Lower lobe of right lung (tissue), 2 donors: ENCODE results near the gene IQGAP2. TPM values are rescaled to one million over a fixed set of nuclear protein-coding genes. Genes with fewer than 3 reads are reported as not detected.

Source experiments
- ATAC-seq, 2 donors: fragments of 200-7000 bp; cut with Tn5 transposase; one replicate each; pipeline ENCODE4 v1.9.1; 2020 to 2022; ENCODE audit warnings: mild to moderate bottlenecking in 2 of 2, moderate library complexity in 2 of 2
- DNase-seq: peaks from one replicate; pipeline ENCODE4 v3.0.0-alpha.2; 2020
- H3K27ac ChIP-seq: fragments of 200-600 bp; one replicate; pipeline ENCODE4 v1.8.0; 2022
- H3K27me3 ChIP-seq: fragments of 200-600 bp; one replicate; pipeline ENCODE4 v1.8.0; 2022; ENCODE audit warnings: low read depth
- H3K36me3 ChIP-seq: fragments of 200-600 bp; one replicate; pipeline ENCODE4 v1.8.0; 2022; ENCODE audit warnings: mild to moderate bottlenecking
- H3K4me1 ChIP-seq: fragments of 200-600 bp; one replicate; pipeline ENCODE4 v1.8.0; 2022
- H3K4me3 ChIP-seq: fragments of 200-600 bp; one replicate; pipeline ENCODE4 v1.8.0; 2022; ENCODE audit warnings: mild to moderate bottlenecking
- H3K9me3 ChIP-seq: fragments of 200-600 bp; one replicate; pipeline ENCODE4 v1.8.0; 2022
- intact Hi-C: fragments of 100-400 bp; cut with DNase I; formaldehyde crosslinking; loops from one replicate; pipeline ENCODE4 v1.11.0; 2022
- total RNA-seq: library from RNA; stranded (reverse); fragmentation: NEBNext Ultra II Directional; extraction: Animal tissue kit (Norgen Biotek cat#: 25700); gene quantifications from one replicate; pipeline ENCODE4 v1.2.1, GENCODE V29; 2021
- TF ChIP-seq, protein P1 (sequence below): fragments of 200-600 bp; IDR thresholded peaks from one replicate; pipeline ENCODE4 v1.8.0; 2022; ENCODE audit warnings: antibody characterized with exemption, mild to moderate bottlenecking
- donor health status: DM: no; HTN: yes; CAD: no; lungs with severe emphysema.

Gene IQGAP2
- total RNA-seq, 1 donor from 2014 or later: 42.0 TPM

DNA sequence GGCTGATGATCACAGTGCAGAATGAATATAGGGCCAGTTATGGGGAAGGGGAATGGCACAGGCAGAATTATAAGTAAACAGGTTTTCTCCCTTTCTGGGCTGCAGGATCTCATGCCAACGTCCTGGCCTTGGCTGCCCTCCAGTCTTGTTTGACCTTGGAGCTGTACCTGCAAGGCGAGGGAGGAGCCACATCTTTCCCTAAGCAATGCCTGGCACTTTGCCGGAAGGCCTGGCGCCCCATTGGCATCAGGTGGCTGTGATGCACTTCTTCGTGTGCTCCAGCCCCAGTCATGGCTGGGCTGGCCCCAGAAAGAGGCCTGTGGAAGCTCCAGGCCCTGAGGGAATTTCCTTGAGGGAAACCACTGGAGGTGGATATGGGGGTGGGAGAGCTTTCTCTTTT lies 16.7 kb upstream of the IQGAP2 start:
- no peaks in the 10 kb centered on the region for H3K27me3 ChIP-seq
- no peak overlapping the region for H3K27ac ChIP-seq
- H3K4me1 ChIP-seq: no peaks in the 10 kb centered on the region
- H3K9me3 ChIP-seq: no peaks in the 10 kb centered on the region
- peak; percentile 70 to 81 for ATAC-seq
- intact Hi-C loops: no loop called here
- DNase-seq: peak; percentile 84
- H3K36me3 ChIP-seq: no peaks in the 10 kb centered on the region
- TF ChIP-seq, protein P1, sequence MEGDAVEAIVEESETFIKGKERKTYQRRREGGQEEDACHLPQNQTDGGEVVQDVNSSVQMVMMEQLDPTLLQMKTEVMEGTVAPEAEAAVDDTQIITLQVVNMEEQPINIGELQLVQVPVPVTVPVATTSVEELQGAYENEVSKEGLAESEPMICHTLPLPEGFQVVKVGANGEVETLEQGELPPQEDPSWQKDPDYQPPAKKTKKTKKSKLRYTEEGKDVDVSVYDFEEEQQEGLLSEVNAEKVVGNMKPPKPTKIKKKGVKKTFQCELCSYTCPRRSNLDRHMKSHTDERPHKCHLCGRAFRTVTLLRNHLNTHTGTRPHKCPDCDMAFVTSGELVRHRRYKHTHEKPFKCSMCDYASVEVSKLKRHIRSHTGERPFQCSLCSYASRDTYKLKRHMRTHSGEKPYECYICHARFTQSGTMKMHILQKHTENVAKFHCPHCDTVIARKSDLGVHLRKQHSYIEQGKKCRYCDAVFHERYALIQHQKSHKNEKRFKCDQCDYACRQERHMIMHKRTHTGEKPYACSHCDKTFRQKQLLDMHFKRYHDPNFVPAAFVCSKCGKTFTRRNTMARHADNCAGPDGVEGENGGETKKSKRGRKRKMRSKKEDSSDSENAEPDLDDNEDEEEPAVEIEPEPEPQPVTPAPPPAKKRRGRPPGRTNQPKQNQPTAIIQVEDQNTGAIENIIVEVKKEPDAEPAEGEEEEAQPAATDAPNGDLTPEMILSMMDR: no peak
- no peak overlapping the region for H3K4me3 ChIP-seq

GRCh38 chr5:76388236-76388635 lies 14.8 kb upstream of the IQGAP2 start:
- no peak overlapping the region for H3K4me3 ChIP-seq
- H3K9me3 ChIP-seq: no peaks in the 10 kb centered on the region
- H3K27me3 ChIP-seq: no peaks in the 10 kb centered on the region
- H3K4me1 ChIP-seq: no peaks in the 10 kb centered on the region
- intact Hi-C loops: no loop called here
- no peak for DNase-seq
- H3K36me3 ChIP-seq: no peaks in the 10 kb centered on the region
- H3K27ac ChIP-seq: no peak overlapping the region
- no peak for ATAC-seq
- TF ChIP-seq, protein P1: no peak

- H3K4me1 ChIP-seq: no peaks in the 10 kb centered on the region
- TF ChIP-seq, protein P1: no peak
Measured at GRCh38 chr5:76388791-76389512, 14.1 kb upstream of the IQGAP2 start.

GRCh38 chr5:76389513-76390154 lies 13.5 kb upstream of the IQGAP2 start:
- intact Hi-C loops: no loop called here
- no peak overlapping the region for H3K4me3 ChIP-seq
- TF ChIP-seq, protein P1: no peak
- H3K9me3 ChIP-seq: no peaks in the 10 kb centered on the region
- H3K27ac ChIP-seq: no peak overlapping the region
- no peak for DNase-seq
- no peak for ATAC-seq
- H3K36me3 ChIP-seq: no peaks in the 10 kb centered on the region
- H3K27me3 ChIP-seq: no peaks in the 10 kb centered on the region
- H3K4me1 ChIP-seq: no peaks in the 10 kb centered on the region

More at GRCh38 chr5:76388791-76389512, 14.1 kb upstream of the IQGAP2 start:
- no peak overlapping the region for H3K27ac ChIP-seq
- DNase-seq (no peak), ATAC-seq (no peak)
- intact Hi-C loops: no loop called here
- H3K36me3 ChIP-seq: no peaks in the 10 kb centered on the region
- H3K4me3 ChIP-seq: no peak overlapping the region
- H3K27me3 ChIP-seq: no peaks in the 10 kb centered on the region
- no peaks in the 10 kb centered on the region for H3K9me3 ChIP-seq

- Histone ChIP-seq H3K27ac (no peak overlapping the region), H3K36me3 (no peaks in the 10 kb centered on the region), H3K27me3 (no peaks in the 10 kb centered on the region), H3K4me3 (no peak overlapping the region), H3K9me3 (no peaks in the 10 kb centered on the region), H3K4me1 (no peaks in the 10 kb centered on the region)
- DNase-seq (no peak), ATAC-seq (no peak)
- TF ChIP-seq, protein P1: no peak
- intact Hi-C loops: no loop called here
Measured at GRCh38 chr5:76391014-76391413, 12.1 kb upstream of the IQGAP2 start.
